Endothelial cell of umbilical vein (primary cell): ENCODE results near the gene TMEM108. TPM values are rescaled to one million over a fixed set of nuclear protein-coding genes. Genes with fewer than 3 reads are reported as not detected.

ENCODE experiments used
- BruUV-seq: library from RNA; stranded (reverse); fragments of 400-500 nt; replicated peaks from 2 replicates; lab custom pipeline; 2021; lab: Mats Ljungman, UMichigan
- CTCF ChIA-PET: fragments of 300-600, 350-600 bp; sonication (Branson Sonifier 250); formaldehyde crosslinking; loops from one replicate; lab custom pipeline; 2021; ENCODE audit warnings: antibody characterized with exemption, inconsistent platforms; lab: Charles Lee
- POLR2A ChIA-PET: fragments of 300-600, 350-600 bp; sonication (Branson Sonifier 250); formaldehyde crosslinking; loops from one replicate; lab custom pipeline; 2021; ENCODE audit warnings: antibody characterized with exemption, inconsistent platforms; lab: Charles Lee
- DNase-seq: peaks from one replicate; pipeline ENCODE4 v3.0.0-alpha.2; 2011; ENCODE audit warnings: low read depth, low spot score
- FAIRE-seq: peaks from 2 replicates; lab custom pipeline; 2011; peaks lifted over from hg19 to GRCh38; lab: Jason Lieb, UNC
- H2AFZ ChIP-seq: 2 replicates; pipeline ENCODE4 v1.6.0; 2012; ENCODE audit warnings: low read depth, low read length, control low read depth, inconsistent platforms
- H3K27ac ChIP-seq: 2 replicates; pipeline ENCODE4 v1.5.1; 2011; ENCODE audit warnings: low read depth, mild to moderate bottlenecking, control low read depth, low read length, moderate library complexity; ENCODE audit not compliant: insufficient read depth
- H3K27me3 ChIP-seq, 2 experiments: 2 replicates each; pipeline versions ENCODE4 v1.6.0 to v1.6.1; 2011; ENCODE audit warnings: low read length in 2 of 2, mixed read lengths in 1 of 2; ENCODE audit not compliant: control insufficient read depth in 2 of 2, insufficient read depth in 2 of 2
- H3K36me3 ChIP-seq, 2 experiments: 2 replicates in 1 of 2; 3 replicates in 1 of 2; pipeline ENCODE4 v1.5.1; 2011; ENCODE audit warnings: low read length in 2 of 2, mild to moderate bottlenecking in 1 of 2, moderate library complexity in 1 of 2; ENCODE audit not compliant: control insufficient read depth in 2 of 2, insufficient read depth in 2 of 2; ENCODE audit errors: extremely low read depth in 1 of 2
- H3K4me1 ChIP-seq: 3 replicates; pipeline ENCODE4 v1.5.1; 2011; ENCODE audit warnings: mild to moderate bottlenecking, low read length; ENCODE audit not compliant: control insufficient read depth, insufficient read depth; ENCODE audit errors: extremely low read depth
- H3K4me2 ChIP-seq: 2 replicates; pipeline ENCODE4 v1.6.1; 2011; ENCODE audit warnings: low read length, control low read depth, mixed read lengths; ENCODE audit not compliant: insufficient read depth
- H3K4me3 ChIP-seq, 3 experiments: fragments of 200-600 bp in 1 of 3; sonication (generic), shearing (Covaris generic) in 1 of 3; replicated peaks in 1 of 3; 2 replicates each; pipeline ENCODE4 v1.5.1; 2011 to 2016; ENCODE audit warnings: control low read depth in 3 of 3, low read length in 3 of 3, mild to moderate bottlenecking in 2 of 3, inconsistent platforms in 1 of 3, low read depth in 1 of 3, moderate library complexity in 1 of 3; ENCODE audit not compliant: insufficient read depth in 1 of 3
- H3K79me2 ChIP-seq: 2 replicates; pipeline ENCODE4 v1.6.0; 2012; ENCODE audit warnings: low read length, inconsistent platforms; ENCODE audit not compliant: control insufficient read depth, insufficient read depth
- H3K9ac ChIP-seq: replicated peaks from 2 replicates; pipeline ENCODE3; 2011; ENCODE audit warnings: low read length, control low read depth; ENCODE audit not compliant: insufficient read depth; ENCODE audit errors: extremely low read depth
- H3K9me1 ChIP-seq: replicated peaks from 3 replicates; pipeline ENCODE4 v1.6.0; 2011; ENCODE audit warnings: mild to moderate bottlenecking, low read length; ENCODE audit not compliant: control insufficient read depth, insufficient read depth; ENCODE audit errors: extremely low read depth
- H3K9me3 ChIP-seq: replicated peaks from 2 replicates; pipeline ENCODE4 v1.5.1; 2012; ENCODE audit warnings: low read length, inconsistent platforms; ENCODE audit not compliant: control insufficient read depth, insufficient read depth
- H4K20me1 ChIP-seq: replicated peaks from 2 replicates; pipeline ENCODE3; 2011; ENCODE audit warnings: mild to moderate bottlenecking, low read length; ENCODE audit not compliant: control insufficient read depth, insufficient read depth; ENCODE audit errors: extremely low read depth
- CTCF ChIP-seq, 2 donors: IDR thresholded peaks; 1 replicate in 1 of 2; 2 replicates in 1 of 2; pipeline ENCODE4 v1.5.1; 2011; ENCODE audit warnings: low read length in 2 of 2, mild to moderate bottlenecking in 2 of 2, moderate library complexity in 2 of 2, control low read depth in 1 of 2, inconsistent platforms in 1 of 2, low read depth in 1 of 2; ENCODE audit not compliant: insufficient read depth in 1 of 2; ENCODE audit errors: extremely low read depth in 1 of 2
- FOS ChIP-seq: IDR thresholded peaks from 2 replicates; pipeline ENCODE4 v1.6.1; 2011; ENCODE audit warnings: mild to moderate bottlenecking, low read length, moderate library complexity, borderline replicate concordance; ENCODE audit not compliant: insufficient read depth
- POLR2A ChIP-seq: IDR thresholded peaks from 2 replicates; pipeline ENCODE4 v1.6.1; 2012; ENCODE audit warnings: low read depth, mild to moderate bottlenecking, control low read depth, low read length
- POLR2AphosphoS5 ChIP-seq: IDR thresholded peaks from 2 replicates; pipeline ENCODE4 v1.6.1; 2012; ENCODE audit warnings: low read depth, mild to moderate bottlenecking, control low read depth, low read length, moderate library complexity; ENCODE audit not compliant: insufficient read depth
- dilution Hi-C: fragments of 300-500 bp; cut with MboI; formaldehyde crosslinking; loops from one replicate; pipeline ENCODE4 v1.15.0; 2019; ENCODE audit warnings: low sequenced_read_pairs; ENCODE audit not compliant: extremely low pct_ligation_motif_present
- intact Hi-C: fragments of 100-400 bp; cut with micrococcal nuclease; formaldehyde crosslinking; loops from one replicate; pipeline ENCODE4 v1.10.0; 2022
- polyA plus RNA-seq, 4 experiments: library from polyadenylated mRNA; depleted of rRNA in 3 of 4; stranded (reverse) in 3 of 4; unstranded in 1 of 4; fragments of >200 nt; gene quantifications; 2 replicates each; pipeline versions ENCODE4 v1.2.1 to v1.2.3, GENCODE V29; 2011 to 2012; ENCODE audit warnings: missing spikeins in 1 of 4
- total RNA-seq: library from RNA; stranded (reverse); gene quantifications from 2 replicates; pipeline ENCODE4 v1.2.3, GENCODE V29; 2021
- TF ChIP-seq, protein P1 (sequence below): IDR thresholded peaks from 2 replicates; pipeline ENCODE4 v1.6.1; 2011; ENCODE audit not compliant: insufficient read depth, insufficient read length

Gene TMEM108
- total and polyA plus RNA-seq, 2 donors (not counting 3 experiments of a cell fraction or from before 2014, with no cell fraction given): 0.40 to 1.1 TPM

DNA sequence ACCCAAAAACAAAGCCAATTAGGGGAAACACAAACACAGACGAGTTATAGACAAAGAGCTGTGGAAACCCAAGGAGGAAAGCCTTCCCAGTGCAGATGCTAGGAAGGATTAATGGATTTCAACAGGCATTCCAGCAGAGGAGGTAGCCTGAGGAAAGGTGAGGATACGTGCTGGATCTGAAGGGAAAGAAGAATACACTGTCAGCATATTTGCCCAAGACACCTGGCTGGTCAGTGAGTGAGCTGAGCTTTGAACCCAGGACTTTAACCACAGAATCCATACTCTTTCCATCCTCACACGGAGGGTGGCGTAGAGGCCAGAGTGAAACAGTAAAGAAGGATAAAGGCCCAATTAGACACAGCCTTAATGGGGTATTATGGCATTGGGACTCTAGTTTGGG lies 352.5 kb downstream of the TMEM108 start:
- POLR2A ChIA-PET: no interaction called here
- no peaks in the 10 kb centered on the region for H3K36me3 ChIP-seq
- H3K4me1 ChIP-seq: peaks cover 9% of the 10 kb centered on the region
- dilution Hi-C loops: no loop called here
- no peak overlapping the region for H2AFZ ChIP-seq
- CTCF ChIA-PET: interaction anchor here (0.7 to 19.2 kb wide), 5 partner anchors 8 to 660 kb away, joined by 3 to 528 read pairs (median 6); no protein-coding TSS in a partner anchor
- DNase-seq (no peak), FAIRE-seq (no peak)
- H3K27ac ChIP-seq: no peak overlapping the region
- H4K20me1 ChIP-seq: no peaks in the 10 kb centered on the region
- no peak overlapping the region for H3K4me2 ChIP-seq
- no TSS peak for BruUV-seq
- no peaks in the 10 kb centered on the region for H3K9me3 ChIP-seq
- H3K27me3 ChIP-seq: peaks cover 0 to 2% of the 10 kb centered on the region in 2 experiments
- intact Hi-C loops: no loop called here
- TF ChIP-seq CTCF (IDR thresholded peaks at IDR 0.05; ENCODE audit: extremely low read depth in 1 of 2, insufficient read depth in 1 of 2, low read depth in 1 of 2, low read length in 2 of 2) (no peak), FOS (no peak), POLR2A (no peak), POLR2AphosphoS5 (no peak)
- H3K9me1 ChIP-seq: no peaks in the 10 kb centered on the region
- H3K9ac ChIP-seq: no peak overlapping the region
- H3K4me3 ChIP-seq: no peak overlapping the region
- no peaks in the 10 kb centered on the region for H3K79me2 ChIP-seq

GRCh38 chr3:133393204-133393603 lies 355.0 kb downstream of the TMEM108 start:
- DNase-seq (no peak), FAIRE-seq (no peak)
- Histone ChIP-seq H3K4me1 (peaks cover 9% of the 10 kb centered on the region), H3K79me2 (no peaks in the 10 kb centered on the region), H3K9ac (no peak overlapping the region), H3K9me3 (no peaks in the 10 kb centered on the region), H3K27ac (no peak overlapping the region), H3K9me1 (no peaks in the 10 kb centered on the region), H4K20me1 (no peaks in the 10 kb centered on the region), H2AFZ (no peak overlapping the region), H3K27me3 (peaks cover 0 to 2% of the 10 kb centered on the region in 2 experiments), H3K36me3 (no peaks in the 10 kb centered on the region), H3K4me2 (no peak overlapping the region), H3K4me3 (no peak overlapping the region)
- dilution Hi-C loops: no loop called here
- TF ChIP-seq, protein P1, sequence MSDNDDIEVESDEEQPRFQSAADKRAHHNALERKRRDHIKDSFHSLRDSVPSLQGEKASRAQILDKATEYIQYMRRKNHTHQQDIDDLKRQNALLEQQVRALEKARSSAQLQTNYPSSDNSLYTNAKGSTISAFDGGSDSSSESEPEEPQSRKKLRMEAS: no peak
- ChIA-PET CTCF (interaction anchor here (1.0 to 2.8 kb wide), 3 partner anchors 10 to 667 kb away, joined by 3 to 13 read pairs (median 4); no protein-coding TSS in a partner anchor), POLR2A (no interaction called here)
- intact Hi-C loops: no loop called here
- no TSS peak for BruUV-seq
